ENCODE data around the gene DOK5.

GRCh38 chr20:54477191-54477955 is 2.0 kb downstream of the DOK5 start:
- TF ChIP-seq CTCF (IDR thresholded peaks at IDR 0.05; ENCODE audit: low read depth, low read length, poor library complexity, severe bottlenecking) (no peak), EZH2phosphoT487 (IDR thresholded peaks at IDR 0.05; ENCODE audit: borderline replicate concordance, low read length) (no peak)

Data from DOHH2 (cell line).